Left forelimb (tissue), 1 donor: ENCODE data around the gene GMNN.
"Not testable (repeated sequence)": the region's sequence is repeated elsewhere in the genome, so short reads cannot be mapped to it uniquely, and the experiment has no call there.

ENCODE experiments used
- DNase-seq: peaks from one replicate; pipeline ENCODE4 v3.0.0-alpha.2; 2018; ENCODE audit warnings: low spot score

GMNN gene

GRCh38 chr6:24774696-24775519 is at the start of gene GMNN:
Gene GMNN, plus strand, starts transcription at chr6:24774937. Its CDS starts 2,310 bp downstream, at chr6:24777247.
- DNase-seq, result peak; percentile 97

- not testable (repeated sequence) for DNase-seq
Measured at GRCh38 chr6:24730653-24731052, 44.1 kb upstream of the GMNN start.

- not testable (repeated sequence) for DNase-seq
Measured at GRCh38 chr6:24731456-24732134, 43.1 kb upstream of the GMNN start.

- DNase-seq, result no peak
Measured at GRCh38 chr6:24734166-24734565, 40.6 kb upstream of the GMNN start.

- not testable (repeated sequence) for DNase-seq
Measured at GRCh38 chr6:24734710-24735109, 40.0 kb upstream of the GMNN start.

GRCh38 chr6:24738741-24739140 is 36.0 kb upstream of the GMNN start:
- DNase-seq, result no peak

GRCh38 chr6:24740861-24741260 is 33.9 kb upstream of the GMNN start:
- DNase-seq, result no peak

GRCh38 chr6:24742216-24742738 is 32.5 kb upstream of the GMNN start:
- no peak for DNase-seq

- no peak for DNase-seq
Measured at GRCh38 chr6:24743265-24743943, 31.3 kb upstream of the GMNN start.

GRCh38 chr6:24743944-24744335 is 30.8 kb upstream of the GMNN start:
- DNase-seq, result no peak

GRCh38 chr6:24744911-24745310 is 29.8 kb upstream of the GMNN start:
- no peak for DNase-seq

- DNase-seq, result no peak
Measured at GRCh38 chr6:24749297-24749696, 25.4 kb upstream of the GMNN start.

GRCh38 chr6:24750878-24751277 is 23.9 kb upstream of the GMNN start:
- DNase-seq, result not testable (repeated sequence)

- no peak for DNase-seq
Measured at GRCh38 chr6:24752503-24752902, 22.2 kb upstream of the GMNN start.

GRCh38 chr6:24752917-24753492 is 21.7 kb upstream of the GMNN start:
- DNase-seq, result no peak

- DNase-seq, result no peak
Measured at GRCh38 chr6:24753545-24753944, 21.2 kb upstream of the GMNN start.

GRCh38 chr6:24754378-24754777 is 20.4 kb upstream of the GMNN start:
- not testable (repeated sequence) for DNase-seq

- DNase-seq, result no peak
Measured at GRCh38 chr6:24755279-24755678, 19.5 kb upstream of the GMNN start.

- DNase-seq, result no peak
Measured at GRCh38 chr6:24757611-24758010, 17.1 kb upstream of the GMNN start.

GRCh38 chr6:24759718-24760117 is 15.0 kb upstream of the GMNN start:
- no peak for DNase-seq

GRCh38 chr6:24760210-24760609 is 14.5 kb upstream of the GMNN start:
- no peak for DNase-seq

- no peak for DNase-seq
Measured at GRCh38 chr6:24761193-24761835, 13.4 kb upstream of the GMNN start.
